HTR-8/SVneo (cell line): ENCODE results near the gene TMEM167A.

ENCODE experiments used
- DNase-seq: peaks from one replicate; pipeline ENCODE4 v3.0.0; 2011; ENCODE audit warnings: low spot score, mixed read lengths; ENCODE audit not compliant: insufficient read length
- FAIRE-seq: peaks from 2 replicates; lab custom pipeline; 2011; peaks lifted over from hg19 to GRCh38; lab: Jason Lieb, UNC

The TMEM167A gene

DNA sequence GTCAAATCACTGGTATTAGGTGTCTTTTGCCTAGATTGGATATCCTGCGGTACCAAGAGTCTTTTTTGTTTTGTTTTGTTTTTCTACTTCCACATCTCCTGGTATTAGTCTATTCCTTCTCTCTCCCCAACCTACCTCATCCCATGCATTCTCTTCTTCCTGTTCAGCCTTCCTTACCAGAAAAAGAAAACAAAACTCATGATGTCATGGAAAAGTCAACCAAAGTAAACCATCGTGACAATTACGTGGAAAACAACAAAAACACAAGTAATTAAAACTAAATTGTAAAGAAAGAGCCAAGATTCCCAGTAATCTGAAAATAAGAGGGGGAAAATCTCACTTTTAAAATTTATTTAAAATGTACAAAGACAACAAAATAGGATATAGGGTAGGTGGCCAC lies 38.3 kb downstream of the TMEM167A start:
- DNase-seq, result no peak
- FAIRE-seq, result no peak

DNA sequence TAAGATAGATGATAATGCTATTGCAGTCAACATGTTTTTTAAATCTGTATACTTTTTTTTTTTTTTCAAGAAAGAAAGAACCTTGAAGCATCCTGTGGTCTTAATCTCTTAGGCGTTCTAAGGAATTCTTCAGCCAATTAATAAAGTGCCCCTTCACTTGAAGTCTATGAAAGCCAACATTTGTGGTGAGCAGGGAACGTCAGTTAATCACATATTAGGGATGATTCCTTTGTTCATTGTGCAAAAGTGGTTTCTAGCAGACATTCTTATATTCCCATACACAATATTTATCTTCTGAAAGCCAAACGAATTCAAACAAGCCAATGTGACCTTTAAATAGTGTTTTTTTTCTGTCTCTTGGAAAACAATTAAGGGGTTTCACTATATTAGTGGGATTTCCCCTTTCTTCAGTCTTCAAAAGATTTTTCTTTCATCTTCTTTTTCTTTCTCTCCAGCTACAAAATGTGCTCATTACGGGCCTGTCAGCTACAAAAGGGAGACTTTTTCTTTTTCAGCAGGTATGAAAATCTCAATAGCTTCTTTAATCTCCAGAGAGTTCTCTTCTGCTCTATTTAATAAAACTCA lies 40.1 kb downstream of the TMEM167A start:
- DNase-seq (no peak), FAIRE-seq (no peak)

DNA sequence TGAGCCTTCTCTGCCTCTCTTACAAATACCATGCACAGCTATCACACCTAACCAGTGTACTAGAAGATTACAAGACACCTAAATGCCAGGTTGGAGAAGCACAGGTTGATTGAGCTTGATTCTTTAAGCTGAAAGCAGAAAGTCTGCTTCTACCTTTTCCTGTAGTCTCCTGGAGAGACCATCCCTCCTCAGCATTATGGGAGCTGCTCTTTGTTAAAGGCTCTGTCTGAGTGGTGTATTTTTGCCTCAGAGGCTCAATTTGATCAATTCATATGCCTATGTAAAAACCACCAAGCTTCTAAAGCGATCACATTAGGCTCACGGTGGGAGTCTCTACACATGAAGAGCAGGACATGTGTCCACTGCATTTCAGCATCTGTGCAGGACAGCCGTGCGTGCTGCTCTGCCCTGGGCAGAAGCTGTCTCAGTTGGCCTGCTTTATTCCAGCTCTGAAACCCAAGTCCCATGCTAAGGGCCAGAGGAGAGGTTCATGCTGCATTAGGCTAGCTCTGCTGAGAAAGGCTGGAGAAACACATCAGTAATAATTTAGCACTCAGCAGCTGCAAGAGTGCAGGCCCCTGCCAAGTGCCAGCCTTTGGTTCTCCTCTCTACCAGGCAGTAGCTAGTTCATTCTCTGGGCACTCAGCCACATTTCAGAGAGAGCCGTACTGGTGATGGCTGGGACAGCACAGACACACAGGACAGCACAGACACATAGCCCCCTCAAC lies 41.7 kb downstream of the TMEM167A start:
- DNase-seq (no peak), FAIRE-seq (no peak)

DNA sequence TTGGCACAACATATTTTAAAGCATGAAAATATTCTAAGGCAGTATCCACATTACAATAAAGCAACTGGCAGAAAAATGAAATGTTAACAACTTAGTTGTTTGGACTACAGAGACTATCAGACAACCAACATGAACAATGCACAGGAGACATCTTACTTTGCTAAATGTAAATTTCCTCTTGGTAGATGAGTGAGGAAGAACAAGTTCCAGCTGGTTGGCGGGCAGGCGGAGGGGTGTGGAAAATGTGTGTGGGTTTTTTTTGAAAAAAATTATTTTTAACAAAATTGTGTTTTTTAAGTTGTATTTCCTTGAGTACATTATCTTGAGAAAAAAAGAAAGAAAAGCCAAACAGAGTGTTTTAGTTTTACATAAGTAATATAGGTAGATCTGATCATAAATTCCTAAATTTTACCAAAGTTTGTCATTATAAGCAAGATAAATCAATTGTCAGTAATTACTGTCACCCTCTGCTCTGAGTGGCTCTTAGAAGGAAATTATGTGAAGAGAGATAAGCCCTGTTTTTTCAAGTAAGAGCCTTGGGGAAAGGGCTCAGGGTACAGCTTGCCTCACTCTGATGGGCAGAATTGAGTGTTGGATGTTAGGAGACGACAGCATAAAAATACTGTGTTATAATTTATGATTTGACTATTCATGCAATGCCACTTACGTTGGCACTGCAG lies 42.5 kb downstream of the TMEM167A start:
- DNase-seq (no peak), FAIRE-seq (no peak)

DNA sequence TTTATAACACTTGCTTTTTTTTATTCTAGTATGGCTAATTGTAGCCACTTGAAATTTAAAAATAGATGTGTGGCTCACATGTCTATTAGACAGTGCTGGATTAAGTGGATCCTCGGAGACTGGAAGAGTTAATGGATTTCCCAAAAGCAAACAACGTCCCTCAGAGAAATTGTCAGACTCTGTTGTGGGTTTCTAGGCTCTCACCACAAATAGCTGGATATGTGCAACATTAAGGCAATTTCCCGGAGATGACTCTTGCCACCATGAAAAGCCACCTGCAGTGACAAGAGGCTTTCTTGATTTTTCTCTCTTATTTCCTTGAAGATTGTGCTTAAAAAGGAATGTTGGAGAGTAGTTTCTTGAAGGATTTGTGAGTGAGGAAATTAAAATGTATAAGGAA lies 43.2 kb downstream of the TMEM167A start:
- DNase-seq (no peak), FAIRE-seq (no peak)

DNA sequence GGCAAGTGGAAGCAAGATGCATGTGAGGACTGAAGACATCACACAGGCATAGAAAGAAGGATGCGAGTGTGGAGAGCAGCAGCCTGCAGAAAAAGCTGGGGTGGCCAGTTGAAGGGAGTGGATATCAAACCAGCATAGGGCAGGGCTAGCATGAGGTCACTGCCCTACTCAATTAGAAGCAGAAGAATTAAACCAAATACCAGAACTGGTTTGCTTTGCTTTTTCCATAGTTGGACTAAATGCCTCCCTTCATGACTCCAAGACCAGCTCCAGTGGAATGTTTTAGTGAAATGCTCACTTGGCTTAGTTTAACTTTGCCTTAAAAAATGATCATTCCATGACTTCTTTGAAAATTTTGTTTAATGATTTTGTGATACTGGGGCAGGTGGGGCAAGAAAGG lies 45.8 kb downstream of the TMEM167A start:
- no peak for FAIRE-seq
- DNase-seq, result no peak

DNA sequence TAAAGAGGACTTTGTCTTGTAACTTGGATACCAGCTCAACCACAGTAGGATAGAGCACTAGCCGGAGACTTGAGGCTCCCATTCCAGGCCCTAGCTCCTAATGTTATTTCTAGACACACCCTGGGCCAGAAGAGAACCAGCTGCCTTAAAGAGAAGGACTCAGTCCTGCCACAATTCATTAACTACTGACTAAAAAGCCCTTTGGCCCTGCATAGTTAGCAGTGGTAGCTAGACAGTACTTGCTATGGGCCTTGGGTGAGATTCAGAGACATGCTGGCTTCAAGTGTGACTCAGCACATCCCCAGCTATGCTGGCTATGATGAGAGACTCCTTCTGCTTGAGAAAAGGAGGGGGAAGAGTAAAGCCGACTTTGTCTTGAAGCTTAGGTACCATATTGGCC lies 47.3 kb downstream of the TMEM167A start:
- no peak for FAIRE-seq
- DNase-seq, result no peak

DNA sequence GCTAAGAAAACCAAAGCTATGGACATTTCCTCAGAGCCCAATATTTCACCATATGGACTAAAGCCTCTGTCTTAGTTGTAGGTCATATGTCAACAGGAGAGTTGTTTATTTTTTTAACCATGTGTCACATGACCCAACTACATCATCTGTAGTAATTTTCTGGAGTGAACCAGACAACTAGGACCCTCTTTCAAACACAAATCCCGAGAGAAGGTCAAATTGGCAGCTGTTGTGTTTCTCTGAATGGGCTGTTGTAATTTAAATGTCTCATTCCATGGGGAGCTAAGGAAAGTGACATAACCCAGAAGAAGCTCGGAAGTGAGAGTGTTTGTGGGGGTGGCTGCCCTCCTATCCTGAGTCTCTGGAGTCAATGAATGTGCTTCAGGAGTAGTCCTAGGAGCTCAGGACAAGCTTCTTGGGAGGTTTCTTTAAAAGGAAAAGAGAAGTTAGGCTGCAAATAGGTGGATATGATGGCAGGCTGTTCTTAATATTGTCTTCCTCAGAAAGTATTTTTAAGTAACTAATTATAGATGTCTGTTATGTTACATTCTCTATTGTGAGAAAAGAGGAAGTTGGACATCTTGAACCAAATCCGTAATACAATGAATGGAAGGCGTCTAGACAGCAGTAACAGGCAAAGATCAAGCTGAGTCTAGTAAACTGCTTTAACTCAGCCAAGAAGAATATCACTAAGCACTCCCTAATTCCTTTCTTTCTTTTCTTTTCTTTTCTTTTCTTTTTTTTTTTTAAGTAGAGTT lies 50.1 kb downstream of the TMEM167A start:
- FAIRE-seq (no peak), DNase-seq (no peak)

DNA sequence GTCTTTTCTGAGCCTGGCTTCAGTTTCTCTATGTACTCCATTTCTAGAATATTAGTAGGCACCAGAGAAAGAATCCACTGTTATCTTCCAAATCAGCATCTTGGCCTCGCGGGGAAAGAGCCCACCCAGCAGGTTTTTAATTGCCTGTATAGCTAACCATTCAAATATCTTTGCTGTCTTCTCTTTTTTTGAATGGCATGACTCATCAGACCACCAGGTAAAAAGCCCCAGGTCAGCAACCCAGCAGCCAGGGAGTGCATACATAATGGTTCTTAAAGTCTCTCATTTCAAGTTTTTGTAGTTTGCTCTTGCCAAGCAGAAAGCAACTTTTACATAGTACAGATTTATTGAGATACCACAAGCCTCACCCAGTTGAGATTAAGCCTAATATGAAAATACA lies 50.7 kb downstream of the TMEM167A start:
- FAIRE-seq (no peak), DNase-seq (no peak)

DNA sequence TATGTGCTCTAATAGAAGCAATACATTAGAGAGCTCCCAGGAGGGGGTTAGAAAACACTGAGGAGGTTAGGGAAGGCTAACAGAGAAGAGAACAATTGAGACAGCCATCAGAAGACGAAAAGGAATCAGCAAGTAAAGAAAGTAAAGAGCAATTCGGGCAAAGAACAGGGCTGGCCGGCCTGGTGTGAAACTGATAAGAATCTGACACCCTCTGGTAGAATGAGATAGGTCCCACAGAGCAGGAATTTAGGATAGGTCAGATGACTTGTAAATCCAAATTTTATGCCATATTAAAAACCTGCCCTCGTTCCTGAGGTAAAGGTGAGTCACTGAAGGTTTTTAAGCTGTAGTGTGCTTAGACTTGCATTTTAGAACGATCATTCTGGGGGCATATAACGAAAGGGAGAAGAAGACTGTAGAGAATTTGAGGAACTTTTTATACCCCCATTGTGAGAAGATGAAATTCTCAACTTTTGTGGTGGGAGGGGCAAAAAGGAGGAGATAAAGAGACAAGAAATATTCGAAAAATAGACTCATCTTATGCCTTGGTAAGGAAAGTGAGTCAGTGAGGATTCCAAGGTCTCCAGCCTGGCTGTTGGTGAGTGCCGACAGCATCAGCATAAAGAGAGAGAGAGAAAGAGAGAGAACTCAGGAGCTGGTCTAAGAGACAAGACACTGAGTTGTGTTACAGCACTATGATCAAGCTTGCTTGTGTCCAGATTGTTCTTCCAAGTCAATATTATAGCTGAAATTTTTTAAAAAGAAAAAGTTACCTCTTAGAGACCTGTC lies 51.3 kb downstream of the TMEM167A start:
- DNase-seq, result no peak
- no peak for FAIRE-seq

DNA sequence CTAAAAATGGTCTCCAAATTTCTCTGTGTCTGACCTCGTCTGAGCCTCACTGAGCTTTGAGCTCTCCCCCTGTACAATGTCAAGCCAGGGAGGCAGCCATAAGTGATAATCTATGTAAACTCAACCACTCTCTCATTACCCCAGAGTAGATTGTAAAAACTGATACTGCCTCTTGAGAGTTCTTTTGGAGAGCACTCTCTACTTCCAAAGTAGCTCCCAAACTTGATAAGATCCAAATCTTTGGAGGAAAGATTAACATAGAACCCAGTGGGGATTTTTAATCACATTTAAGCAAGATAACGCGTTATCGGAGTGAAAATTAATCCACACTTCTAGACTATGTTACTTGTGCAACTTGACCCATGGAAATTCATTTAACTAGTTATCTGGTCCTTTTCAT lies 54.9 kb downstream of the TMEM167A start:
- DNase-seq (no peak), FAIRE-seq (no peak)

DNA sequence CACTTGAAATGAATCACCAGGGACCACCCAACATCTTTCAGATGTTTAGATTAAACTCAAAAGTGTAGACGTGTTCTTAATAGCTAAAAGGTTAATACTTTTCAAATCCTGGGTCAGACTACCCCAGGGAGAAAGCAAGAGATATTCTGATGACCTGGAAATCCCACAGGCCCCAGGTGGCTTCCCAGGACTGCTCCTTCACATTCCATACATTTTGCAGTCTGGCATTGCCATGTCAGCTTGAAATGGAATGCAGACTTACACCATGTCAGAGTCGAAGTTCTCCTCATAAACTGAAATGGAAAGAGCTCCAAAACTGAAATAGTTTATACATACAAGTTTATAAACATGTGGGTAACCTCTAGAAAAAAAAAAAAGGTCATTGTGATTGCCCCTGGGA lies 61.5 kb downstream of the TMEM167A start:
- DNase-seq (no peak), FAIRE-seq (no peak)

DNA sequence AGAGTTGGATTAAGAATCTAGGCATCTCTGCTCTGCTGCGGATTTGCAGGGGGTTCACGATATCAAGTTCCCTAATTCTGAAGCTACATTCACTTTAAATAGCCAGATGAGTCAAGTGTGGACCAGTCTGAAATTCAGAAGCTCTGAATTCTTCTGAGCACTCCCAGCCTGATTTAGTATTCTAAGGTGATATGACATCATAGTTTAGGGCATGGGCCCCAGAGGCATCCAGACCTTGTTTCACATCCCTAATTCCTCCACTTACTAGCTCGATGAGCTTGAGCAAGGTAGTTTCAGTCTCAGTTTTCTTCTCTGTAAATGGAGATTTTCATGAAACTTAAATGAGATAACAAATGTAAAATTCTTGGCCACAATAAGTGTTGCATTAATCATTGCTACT lies 65.2 kb downstream of the TMEM167A start:
- no peak for FAIRE-seq
- DNase-seq, result no peak

DNA sequence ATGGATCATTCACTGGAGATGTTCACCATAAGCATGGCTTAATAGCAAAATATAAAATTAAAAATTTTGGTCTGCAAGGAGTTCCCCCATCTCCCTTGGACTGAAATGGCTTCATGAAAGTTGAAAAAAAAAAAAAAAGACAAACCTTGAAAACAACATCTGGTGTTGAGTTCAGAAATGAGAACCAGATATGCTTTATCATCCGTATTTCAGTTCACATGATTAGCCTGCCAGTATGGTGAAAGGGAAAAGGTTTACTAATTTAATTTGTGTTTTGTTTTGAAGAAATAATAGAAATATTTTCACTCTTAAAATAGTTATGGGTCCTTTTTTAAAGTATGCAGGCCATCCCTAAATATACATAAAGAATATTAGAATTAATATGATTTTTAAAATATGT lies 67.8 kb downstream of the TMEM167A start:
- no peak for FAIRE-seq

DNA sequence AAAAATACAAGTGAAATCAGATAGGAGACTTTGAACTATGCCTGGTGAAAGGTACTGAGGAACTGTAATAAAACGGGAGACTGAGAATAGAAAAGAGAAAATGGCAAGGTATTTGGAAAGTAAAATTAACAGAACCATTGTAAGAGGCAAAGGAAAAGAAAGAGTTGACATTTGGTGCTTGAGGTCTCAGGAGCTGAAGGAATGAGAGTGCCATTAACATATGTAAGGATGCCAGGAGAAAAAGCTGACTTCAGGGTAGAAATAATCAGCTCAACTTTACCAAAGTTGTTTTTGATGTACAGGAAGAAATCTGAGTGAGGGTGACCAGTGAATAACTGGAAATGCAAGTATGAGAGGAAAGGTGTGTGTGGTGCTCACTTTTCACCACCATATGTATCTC lies 69.4 kb downstream of the TMEM167A start:
- FAIRE-seq, result no peak
- DNase-seq, result no peak

More for the DNA sequence above, 67.8 kb downstream of the TMEM167A start:
- no peak for DNase-seq

DNA sequence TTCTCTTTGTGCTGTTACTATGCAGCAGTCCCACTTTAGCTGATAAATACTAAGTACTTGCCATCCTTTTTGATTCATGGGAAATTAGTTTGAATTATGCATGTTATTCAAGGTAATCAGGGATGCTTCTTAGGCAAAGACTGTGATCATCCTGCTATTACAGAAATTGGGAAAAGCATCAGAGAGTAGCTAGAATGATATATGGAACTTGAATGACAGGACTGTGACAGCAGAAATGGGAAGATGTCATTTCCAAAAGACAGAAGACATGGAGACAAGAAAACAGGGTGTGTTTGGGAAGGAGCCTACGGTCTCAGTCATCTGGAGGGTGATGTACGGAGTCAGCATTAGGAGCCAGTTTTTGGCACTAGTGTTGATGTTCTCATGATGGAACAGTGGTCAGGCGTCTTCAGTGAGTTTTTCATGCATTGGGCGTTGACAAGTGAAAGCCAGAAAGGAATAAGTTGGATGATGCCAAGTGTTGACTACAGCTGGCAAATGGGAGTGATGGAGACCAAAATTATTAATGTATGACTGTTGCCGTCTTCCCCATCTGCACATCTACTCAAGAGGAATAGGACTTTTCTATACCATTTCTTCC lies 70.4 kb downstream of the TMEM167A start:
- FAIRE-seq (no peak), DNase-seq (no peak)

DNA sequence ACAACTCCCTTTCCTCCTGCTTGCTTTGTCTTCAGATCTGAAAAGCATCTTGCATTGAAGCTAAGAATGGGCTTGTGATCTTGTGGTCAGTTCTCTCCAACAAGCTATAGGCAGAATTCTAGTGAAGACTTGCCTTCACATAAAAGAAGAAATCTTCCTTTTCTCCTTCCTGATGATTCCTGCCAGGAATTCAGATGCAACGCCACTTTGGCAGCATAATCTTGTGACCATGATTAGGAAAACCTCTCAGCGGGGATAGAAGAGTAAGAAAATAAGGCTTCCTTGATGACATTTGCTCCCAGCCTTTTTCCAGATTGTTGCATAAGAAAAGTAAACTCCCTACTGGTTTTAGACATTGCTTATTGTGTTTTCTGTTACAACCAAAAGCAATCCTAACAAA lies 73.4 kb downstream of the TMEM167A start:
- no peak for FAIRE-seq
- no peak for DNase-seq
